Suprapubic skin (tissue), 4 donors: ENCODE results near the gene FSTL4.

Source experiments
- CTCF ChIP-seq, 2 donors: fragments of 200-600 bp in 1 of 2; fragments of 450-650 bp in 1 of 2; sonication (generic) in 1 of 2; IDR thresholded peaks; one replicate each; pipeline ENCODE4 v1.5.1; 2016 to 2019; ENCODE audit warnings: antibody characterized with exemption in 2 of 2, mild to moderate bottlenecking in 1 of 2, moderate library complexity in 1 of 2
- EP300 ChIP-seq: sonication (generic); formaldehyde crosslinking; IDR thresholded peaks from one replicate; pipeline ENCODE4 v1.6.1; 2017; ENCODE audit warnings: antibody characterized with exemption
- POLR2AphosphoS5 ChIP-seq, 3 donors: sonication (generic); formaldehyde crosslinking; IDR thresholded peaks; one replicate each; pipeline ENCODE4 v1.6.1; 2017; ENCODE audit warnings: antibody characterized with exemption in 3 of 3

- TF ChIP-seq CTCF (IDR thresholded peaks at IDR 0.05) (no peak), POLR2AphosphoS5 (IDR thresholded peaks at IDR 0.05) (no peak), EP300 (no peak)
These were observed 23.1 kb downstream of the FSTL4 start for GRCh38 chr5:133589286-133589685.
